H1 (cell line): ENCODE results near the gene COLEC11. TPM values are rescaled to one million over a fixed set of nuclear protein-coding genes. Genes with fewer than 3 reads are reported as not detected.

ENCODE experiments used
- CTCF ChIA-PET: fragments of 300-600 bp; sonication (Branson Sonifier 250); formaldehyde crosslinking; loops from one replicate; lab custom pipeline; 2021; ENCODE audit not compliant: partially characterized antibody; lab: Charles Lee
- POLR2A ChIA-PET: fragments of 300-600 bp; sonication (Branson Sonifier 250); formaldehyde crosslinking; loops from one replicate; lab custom pipeline; 2021; ENCODE audit warnings: inconsistent platforms; ENCODE audit not compliant: partially characterized antibody; lab: Charles Lee
- DNase-seq, 2 experiments: peaks; one replicate each; pipeline versions ENCODE4 v3.0.0 to v3.0.0-alpha.2; 2010 to 2022; ENCODE audit warnings: low spot score in 2 of 2, low read depth in 1 of 2, mixed read lengths in 1 of 2
- FAIRE-seq: peaks from 2 replicates; lab custom pipeline; 2011; peaks lifted over from hg19 to GRCh38; lab: Jason Lieb, UNC
- H2AFZ ChIP-seq: 2 replicates; pipeline ENCODE4 v1.8.1; 2012; ENCODE audit warnings: low read length, inconsistent platforms
- H2AK5ac ChIP-seq: 2 replicates; pipeline ENCODE4 v1.6.1; 2013; ENCODE audit warnings: low read depth, low read length
- H2BK120ac ChIP-seq: replicated peaks from 2 replicates; pipeline ENCODE3; 2013; ENCODE audit warnings: low read depth, low read length, inconsistent platforms
- H2BK12ac ChIP-seq: 2 replicates; pipeline ENCODE4 v1.6.1; 2013; ENCODE audit warnings: low read depth, low read length
- H2BK15ac ChIP-seq: 2 replicates; pipeline ENCODE4 v1.6.1; 2013; ENCODE audit warnings: low read length
- H2BK20ac ChIP-seq: 2 replicates; pipeline ENCODE4 v1.6.1; 2013; ENCODE audit warnings: low read length
- H2BK5ac ChIP-seq: 2 replicates; pipeline ENCODE4 v1.6.1; 2013; ENCODE audit warnings: low read depth, low read length
- H3K14ac ChIP-seq: 2 replicates; pipeline ENCODE4 v1.6.1; 2013; ENCODE audit warnings: inconsistent platforms; ENCODE audit not compliant: insufficient read length
- H3K18ac ChIP-seq: 2 replicates; pipeline ENCODE4 v1.6.1; 2013; ENCODE audit warnings: low read length; ENCODE audit errors: extremely low read depth
- H3K23ac ChIP-seq: 2 replicates; pipeline ENCODE4 v1.6.1; 2013; ENCODE audit warnings: inconsistent platforms; ENCODE audit not compliant: insufficient read length
- H3K23me2 ChIP-seq: 2 replicates; pipeline ENCODE4 v1.6.1; 2013; ENCODE audit warnings: low read depth, low read length
- H3K27ac ChIP-seq: 2 replicates; pipeline ENCODE4 v1.6.1; 2011; ENCODE audit warnings: low read depth, low read length, inconsistent platforms
- H3K27me3 ChIP-seq, 4 experiments: replicated peaks in 1 of 4; 1 replicate in 1 of 4; 2 replicates in 3 of 4; pipeline versions ENCODE4 v1.6.1 to v1.8.1; 2011 to 2013; ENCODE audit warnings: low read length in 3 of 4, mild to moderate bottlenecking in 3 of 4, inconsistent platforms in 2 of 4, mixed read lengths in 2 of 4, moderate library complexity in 1 of 4; ENCODE audit not compliant: control insufficient read depth in 3 of 4, insufficient read depth in 3 of 4; ENCODE audit errors: extremely low read depth in 1 of 4
- H3K36me3 ChIP-seq, 4 experiments: 2 replicates each; pipeline versions ENCODE4 v1.6.1 to v1.8.1; 2011 to 2013; ENCODE audit warnings: mild to moderate bottlenecking in 4 of 4, low read length in 3 of 4, moderate library complexity in 2 of 4, control low read depth in 1 of 4, inconsistent platforms in 1 of 4; ENCODE audit not compliant: insufficient read depth in 4 of 4, control insufficient read depth in 2 of 4
- H3K4ac ChIP-seq: replicated peaks from 2 replicates; pipeline ENCODE3; 2013; ENCODE audit warnings: low read length, low read depth, mixed read lengths, inconsistent platforms; ENCODE audit not compliant: insufficient read length
- H3K4me1 ChIP-seq, 4 experiments: replicated peaks in 1 of 4; 1 replicate in 1 of 4; 2 replicates in 3 of 4; pipeline versions ENCODE4 v1.6.1 to v1.8.1; 2011 to 2013; ENCODE audit warnings: low read length in 3 of 4, inconsistent platforms in 2 of 4, mixed read lengths in 1 of 4; ENCODE audit not compliant: insufficient read depth in 4 of 4, control insufficient read depth in 3 of 4
- H3K4me2 ChIP-seq, 2 experiments: 2 replicates each; pipeline versions ENCODE4 v1.6.1 to v1.8.1; 2011 to 2013; ENCODE audit warnings: low read depth in 2 of 2, low read length in 2 of 2, control low read depth in 1 of 2, inconsistent platforms in 1 of 2, mild to moderate bottlenecking in 1 of 2; ENCODE audit not compliant: insufficient read depth in 1 of 2
- H3K4me3 ChIP-seq, 4 experiments: fragments of 200-600, 300-600 bp in 1 of 4; sonication (generic), shearing (Covaris generic), sonication (Bioruptor Twin) in 1 of 4; 2 replicates each; pipeline versions ENCODE4 v1.5.1 to v1.8.1; 2011 to 2016; ENCODE audit warnings: low read length in 4 of 4, low read depth in 3 of 4, control low read depth in 2 of 4, inconsistent platforms in 2 of 4, mild to moderate bottlenecking in 2 of 4, mixed read lengths in 1 of 4, moderate library complexity in 1 of 4; ENCODE audit not compliant: insufficient read depth in 2 of 4; ENCODE audit errors: extremely low read depth in 1 of 4
- H3K56ac ChIP-seq: replicated peaks from 2 replicates; pipeline ENCODE3; 2013; ENCODE audit warnings: low read depth, mild to moderate bottlenecking, mixed read lengths, low read length, inconsistent platforms; ENCODE audit not compliant: insufficient read length
- H3K79me1 ChIP-seq: 2 replicates; pipeline ENCODE4 v1.6.1; 2013; ENCODE audit warnings: low read depth, low read length, control low read depth
- H3K79me2 ChIP-seq, 2 experiments: 2 replicates each; pipeline versions ENCODE4 v1.6.1 to v1.8.1; 2012 to 2013; ENCODE audit warnings: low read length in 2 of 2, mild to moderate bottlenecking in 2 of 2, inconsistent platforms in 1 of 2; ENCODE audit not compliant: insufficient read depth in 2 of 2, control insufficient read depth in 1 of 2
- H3K9ac ChIP-seq, 4 experiments: replicated peaks in 1 of 4; 1 replicate in 1 of 4; 2 replicates in 3 of 4; pipeline versions ENCODE4 v1.6.1 to v1.8.1; 2011 to 2013; ENCODE audit warnings: low read depth in 3 of 4, low read length in 3 of 4, control low read depth in 2 of 4, mild to moderate bottlenecking in 2 of 4, moderate library complexity in 2 of 4, inconsistent platforms in 1 of 4; ENCODE audit errors: extremely low read depth in 1 of 4
- H3K9me3 ChIP-seq, 2 experiments: 2 replicates each; pipeline versions ENCODE4 v1.6.1 to v1.8.1; 2012 to 2013; ENCODE audit warnings: mild to moderate bottlenecking in 2 of 2, moderate library complexity in 2 of 2, control low read depth in 1 of 2, inconsistent platforms in 1 of 2, low read depth in 1 of 2, low read length in 1 of 2, mixed read lengths in 1 of 2; ENCODE audit not compliant: insufficient read depth in 2 of 2
- H4K20me1 ChIP-seq, 2 experiments: replicated peaks in 1 of 2; 2 replicates each; pipeline versions ENCODE3 to v1.8.1; 2011 to 2013; ENCODE audit warnings: inconsistent platforms in 2 of 2, low read length in 2 of 2, mild to moderate bottlenecking in 1 of 2; ENCODE audit not compliant: insufficient read depth in 2 of 2, control insufficient read depth in 1 of 2
- H4K5ac ChIP-seq: 2 replicates; pipeline ENCODE4 v1.6.1; 2013; ENCODE audit warnings: low read length, low read depth, mixed read lengths, inconsistent platforms; ENCODE audit not compliant: insufficient read length
- H4K8ac ChIP-seq: 2 replicates; pipeline ENCODE4 v1.8.0; 2013; ENCODE audit warnings: mild to moderate bottlenecking, moderate library complexity, low read length, inconsistent platforms; ENCODE audit not compliant: insufficient read depth; ENCODE audit errors: extremely low read depth
- H4K91ac ChIP-seq: replicated peaks from 2 replicates; pipeline ENCODE3; 2013; ENCODE audit warnings: low read length, mixed read lengths, inconsistent platforms; ENCODE audit not compliant: insufficient read length
- ASH2L ChIP-seq: fragments of 200-600, 300-600 bp; sonication (generic); IDR thresholded peaks from one replicate; pipeline ENCODE4 v1.7.1; 2017; ENCODE audit warnings: low read length
- ATF3 ChIP-seq: IDR thresholded peaks from 2 replicates; pipeline ENCODE4 v1.6.1; 2011; ENCODE audit warnings: low read depth, mild to moderate bottlenecking, low read length; ENCODE audit not compliant: insufficient read depth
- KDM4A ChIP-seq: IDR thresholded peaks from one replicate; pipeline ENCODE4 v1.7.1; 2012; ENCODE audit warnings: low read depth, mild to moderate bottlenecking, moderate library complexity, low read length, inconsistent platforms; ENCODE audit not compliant: severe bottlenecking
- POLR2A ChIP-seq, 2 experiments: IDR thresholded peaks; 1 replicate in 1 of 2; 2 replicates in 1 of 2; pipeline ENCODE4 v1.6.1; 2011; ENCODE audit warnings: low read depth in 2 of 2, low read length in 2 of 2, mild to moderate bottlenecking in 2 of 2; ENCODE audit errors: control extremely low read depth in 1 of 2
- POLR2AphosphoS5 ChIP-seq: IDR thresholded peaks from 2 replicates; pipeline ENCODE4 v1.6.1; 2011; ENCODE audit warnings: low read depth, low read length
- RNF2 ChIP-seq: fragments of 200-900, 300-1000 bp; sonication (generic); IDR thresholded peaks from 2 replicates; pipeline ENCODE4 v1.7.1; 2016; ENCODE audit warnings: borderline replicate concordance, low read depth, mild to moderate bottlenecking, antibody characterized with exemption, low read length; ENCODE audit not compliant: poor library complexity, severe bottlenecking; ENCODE audit errors: missing control alignments
- SIX5 ChIP-seq: IDR thresholded peaks from 2 replicates; pipeline ENCODE4 v1.6.1; 2011; ENCODE audit warnings: mild to moderate bottlenecking, low read depth, low read length
- WGBS, 2 experiments: shearing (Covaris generic) in 1 of 2; methylation state at CpG; one replicate each; pipeline versions ENCODE4 v1.1.6 to v1.1.7; 2013 to 2015; ENCODE audit warnings: low lambda C conversion rate in 2 of 2, mixed read lengths in 2 of 2, inconsistent platforms in 1 of 2, low coverage in 1 of 2, missing lambda C conversion rate in 1 of 2; ENCODE audit not compliant: insufficient replicate concordance in 2 of 2, insufficient coverage in 1 of 2, insufficient read length in 1 of 2; ENCODE audit errors: extremely low coverage in 1 of 2, missing lambda C conversion rate in 1 of 2; 5-methylcytosine and 5-hydroxymethylcytosine counted together
- polyA plus RNA-seq, 7 experiments: library from polyadenylated mRNA; depleted of rRNA in 3 of 7; stranded (reverse) in 5 of 7; unstranded in 2 of 7; fragments of >200 nt in 5 of 7; fragments of 200-250 nt in 2 of 7; gene quantifications; 1 replicate in 5 of 7; 2 replicates in 1 of 7; 4 replicates in 1 of 7; pipeline versions ENCODE4 v1.2.1 to v1.2.3, GENCODE V29; 2011 to 2013; ENCODE audit warnings: missing spikeins in 2 of 7, mixed read lengths in 2 of 7
- total RNA-seq: library from RNA; stranded (reverse); fragmentation: NEBNext Ultra II Directional; extraction: Animal tissue kit (Norgen Biotek cat#: 25700); gene quantifications from 2 replicates; pipeline ENCODE4 v1.2.1, GENCODE V29; 2021

Gene COLEC11
- total and polyA plus RNA-seq, 2 of the 8 experiments (the other 6 are each of a cell fraction or from before 2014, with no cell fraction given): 0.47 to 0.80 TPM

GRCh38 chr2:3617198-3617890, 22.4 kb downstream of the COLEC11 start:
- H3K79me2 ChIP-seq: no peaks in the 10 kb centered on the region
- H2BK5ac ChIP-seq: no peak overlapping the region
- no peaks in the 10 kb centered on the region for H4K20me1 ChIP-seq
- H2BK120ac ChIP-seq: no peak overlapping the region
- FAIRE-seq: no peak
- no peak overlapping the region for H3K56ac ChIP-seq
- no peaks in the 10 kb centered on the region for H3K23me2 ChIP-seq
- peaks cover 5 to 18% of the 10 kb centered on the region in 2 experiments; a peak in 2 of 4 replicates for H3K9me3 ChIP-seq
- CTCF ChIA-PET: interaction anchor here (2.0 kb wide), 1 partner anchor 11 kb away, joined by 5 read pairs; no protein-coding TSS in a partner anchor
- TF ChIP-seq POLR2A (IDR thresholded peaks at IDR 0.05; ENCODE audit: control extremely low read depth in 1 of 2, low read depth in 2 of 2, low read length in 2 of 2) (no peak), RNF2 (no peak), SIX5 (no peak), POLR2AphosphoS5 (no peak), ASH2L (no peak), KDM4A (no peak), ATF3 (no peak)
- TF ChIP-seq, all 59 proteins: peak for 0
- Histone ChIP-seq H2BK20ac (no peak overlapping the region), H3K23ac (no peak overlapping the region), H2AFZ (no peak overlapping the region), H2BK15ac (no peak overlapping the region), H3K79me1 (no peaks in the 10 kb centered on the region), H3K9ac (no peak overlapping the region), H3K14ac (no peak overlapping the region), H4K91ac (no peak overlapping the region), H3K36me3 (no peaks in the 10 kb centered on the region), H4K5ac (no peak overlapping the region), H3K27me3 (no peaks in the 10 kb centered on the region), H3K27ac (no peak overlapping the region), H4K8ac (no peak overlapping the region), H3K4ac (no peak overlapping the region), H2BK12ac (no peak overlapping the region), H3K4me3 (no peak overlapping the region), H3K18ac (no peak overlapping the region), H3K4me1 (no peaks in the 10 kb centered on the region), H3K4me2 (no peak overlapping the region), H2AK5ac (no peak overlapping the region)
- POLR2A ChIA-PET: no interaction called here
- no peak for DNase-seq
- WGBS, 2 experiments: 94% methylated on average over 21 of the region's 21 CpGs; no CpG with 5 or more reads in 1 of the 2 experiments
